Mucosa of gallbladder (tissue), 1 donor: Measurements from ENCODE around the gene POTEF. TPM values are rescaled to one million over a fixed set of nuclear protein-coding genes. Genes with fewer than 3 reads are reported as not detected.
"Not testable (repeated sequence)": the region's sequence is repeated elsewhere in the genome, so short reads cannot be mapped to it uniquely, and the experiment has no call there.

Source experiments
- DNase-seq: peaks from one replicate; pipeline ENCODE4 v3.0.0-alpha.2; 2020; ENCODE audit warnings: low spot score
- total RNA-seq: library from RNA; stranded (reverse); gene quantifications from one replicate; pipeline ENCODE4 v1.2.1, GENCODE V29; 2021
- donor health status: DM: no; HTN: no; CAD: no.

POTEF gene
- total RNA-seq, 1 donor from 2014 or later = not detected

DNA sequence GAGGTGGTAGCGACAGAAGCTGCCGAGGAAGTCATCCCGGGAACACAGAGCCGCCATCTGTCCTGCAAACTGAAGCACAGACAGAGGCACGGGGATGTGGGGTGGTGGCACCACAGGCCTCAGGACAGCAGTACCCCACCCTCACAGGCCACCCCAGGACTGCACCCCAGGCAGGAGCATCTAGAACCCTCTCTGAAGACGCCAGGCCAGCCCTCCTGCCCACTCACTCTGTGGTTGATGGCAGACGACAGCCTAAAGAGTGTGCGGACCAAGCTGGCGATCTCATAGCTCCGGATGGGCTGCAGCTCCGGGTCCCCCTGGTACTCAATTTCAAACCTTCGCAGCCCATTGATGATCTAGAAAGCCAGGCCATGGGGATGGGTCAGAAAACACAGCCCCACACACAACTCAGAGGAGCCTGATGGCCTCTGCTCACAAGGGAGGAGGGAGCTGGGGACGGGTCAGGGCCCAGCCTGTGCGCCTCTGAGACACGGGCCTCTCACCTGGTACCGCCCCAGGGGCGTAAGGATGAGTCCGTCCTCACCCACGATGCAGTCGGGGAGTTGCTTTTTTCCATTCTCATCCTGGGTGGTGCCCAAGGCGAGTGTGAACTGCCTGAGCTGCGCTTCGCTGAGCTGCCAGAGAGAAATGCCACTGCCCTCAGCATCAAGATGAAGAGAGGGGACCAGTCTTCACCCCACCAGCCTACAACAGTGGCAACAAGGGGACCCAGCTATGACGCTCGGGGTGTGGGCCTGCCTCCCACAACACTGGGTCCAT is 24.0 kb upstream of the POTEF start:
- no peak for DNase-seq

DNA sequence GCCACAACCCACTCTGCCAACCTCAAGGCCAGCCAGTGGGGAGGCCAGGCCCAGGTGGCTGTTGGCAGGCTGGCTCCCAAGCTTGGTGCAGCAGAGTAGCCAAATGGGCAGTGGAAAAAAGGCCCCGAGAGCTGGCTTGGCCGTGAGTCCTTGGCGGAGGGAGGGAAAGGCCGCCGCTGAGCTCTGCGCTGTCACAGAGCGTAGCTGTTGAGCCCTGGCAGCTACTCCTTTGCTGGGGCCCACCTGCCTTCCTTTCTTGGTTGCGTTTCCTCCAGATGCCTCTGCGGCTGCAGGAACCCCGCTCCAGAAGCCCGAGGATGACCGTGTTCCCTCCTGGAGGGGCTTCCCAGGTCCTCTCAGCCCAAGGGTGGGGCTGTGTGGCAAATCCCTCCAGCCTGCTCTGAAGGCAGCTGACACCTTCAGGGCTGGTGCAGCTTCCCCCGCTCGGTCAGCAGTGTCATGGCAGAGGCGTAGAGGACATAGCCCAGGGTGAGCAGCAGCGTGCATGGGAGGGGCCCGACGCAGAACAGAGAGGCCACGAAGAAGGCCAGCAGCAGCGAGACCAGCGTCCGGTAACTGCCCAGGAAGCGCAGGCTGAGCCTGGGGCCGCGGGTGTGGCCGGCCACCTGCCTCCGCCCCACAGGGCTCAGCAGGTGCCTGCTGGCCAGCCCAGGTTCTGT is 23.3 kb upstream of the POTEF start:
- DNase-seq = not testable (repeated sequence)

DNA sequence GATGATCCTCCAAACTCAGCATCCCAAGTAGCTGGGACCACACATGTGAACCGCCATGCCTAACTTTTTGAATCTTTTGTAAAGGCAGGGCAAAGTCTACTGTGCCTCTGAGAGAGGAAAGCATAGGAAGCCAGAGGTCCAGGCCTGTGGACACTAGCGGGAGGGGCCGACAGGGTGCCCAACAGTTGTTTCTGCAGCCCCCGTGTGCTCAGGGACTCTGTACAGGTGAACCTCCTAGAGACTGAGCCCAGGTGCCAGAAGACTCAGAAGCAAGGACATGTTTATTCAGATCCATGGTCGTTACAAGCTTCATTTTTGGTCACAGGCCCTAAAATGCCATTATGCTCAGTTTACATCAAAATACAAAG is 22.1 kb upstream of the POTEF start:
- DNase-seq = not testable (repeated sequence)

DNA sequence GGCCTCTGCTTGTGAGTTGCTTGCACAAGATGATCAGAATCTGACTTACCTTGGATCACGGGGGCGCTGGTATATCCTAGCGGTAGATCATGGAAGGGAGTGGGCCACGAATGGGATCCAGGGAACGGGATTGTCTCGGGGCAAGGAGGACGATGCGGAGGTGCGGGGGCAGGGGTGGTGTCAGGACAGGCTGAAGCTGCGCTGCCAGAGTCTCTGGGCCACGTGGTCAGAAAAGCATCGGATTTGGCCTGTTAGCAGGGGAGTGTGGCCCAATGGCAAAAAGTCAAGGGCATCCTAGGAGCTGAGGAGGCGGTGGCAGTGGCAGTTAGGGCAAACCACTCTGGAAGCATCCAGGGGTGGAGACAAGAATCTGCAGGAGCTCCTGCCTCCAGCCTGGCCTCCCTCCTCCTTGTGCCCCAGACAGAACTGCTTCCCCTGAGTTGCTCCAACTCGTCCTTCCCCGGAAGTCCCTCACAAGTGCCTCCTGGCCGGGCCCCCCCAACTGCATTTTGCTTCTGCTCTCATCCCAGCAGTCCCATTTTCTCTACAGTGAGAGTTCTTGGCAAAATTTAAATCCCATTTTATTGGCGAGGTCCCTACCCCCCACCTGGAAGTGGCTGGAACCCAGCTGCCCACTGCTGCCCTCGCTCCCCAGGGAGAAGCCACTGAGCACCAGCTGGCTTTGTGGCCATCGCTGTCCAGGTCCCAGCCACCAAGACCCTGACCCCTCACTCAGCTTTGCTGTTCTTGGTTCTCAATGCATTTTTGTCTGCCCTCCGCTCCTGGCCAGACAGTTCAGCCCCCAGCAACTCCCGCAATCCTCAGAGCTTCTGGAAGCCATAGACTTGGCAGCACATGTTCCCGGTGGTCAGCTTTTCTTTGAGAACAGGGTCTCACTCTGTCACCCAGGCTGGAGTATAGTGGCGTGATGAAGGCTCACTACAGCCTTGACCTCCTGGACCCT is 21.4 kb upstream of the POTEF start:
- no peak for DNase-seq

DNA sequence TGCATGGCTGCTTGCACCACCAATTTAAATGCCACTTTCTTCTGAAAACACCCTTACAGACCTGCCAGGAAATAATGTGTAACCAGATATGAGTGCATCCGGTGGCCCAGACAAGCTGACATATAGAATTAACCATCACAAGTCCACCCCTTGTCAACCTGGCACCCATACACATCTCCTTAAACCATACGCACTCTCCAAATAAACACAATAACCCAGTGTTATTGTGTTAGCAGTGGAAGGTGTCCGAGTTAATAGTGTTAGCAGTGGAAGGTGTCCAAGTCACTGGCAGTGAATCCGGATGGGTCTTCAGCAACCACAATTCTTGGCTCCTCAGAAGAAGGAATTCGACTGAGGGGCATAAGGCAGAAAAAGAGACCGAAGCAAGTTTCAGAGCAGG is 19.5 kb upstream of the POTEF start:
- not testable (repeated sequence) for DNase-seq

DNA sequence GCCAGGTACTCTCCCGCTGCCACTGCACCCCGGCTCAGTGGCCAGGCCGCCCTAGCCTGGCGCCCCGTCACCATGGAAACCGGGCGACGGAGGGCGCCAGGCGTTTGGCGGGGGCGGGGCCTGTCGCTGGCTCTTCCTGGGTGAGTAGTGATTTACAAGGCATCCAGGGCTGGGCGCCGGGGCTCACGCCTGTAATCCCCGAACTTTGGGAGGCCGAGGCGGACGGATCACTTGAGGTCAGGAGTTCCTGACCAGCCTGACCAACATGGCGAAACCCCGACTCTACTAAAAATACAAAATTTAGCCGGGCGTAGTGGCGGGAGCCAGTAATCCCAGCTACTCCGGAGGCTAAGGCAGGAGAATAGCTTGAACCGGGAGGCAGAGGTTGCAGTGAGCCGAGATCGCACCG is 16.0 kb upstream of the POTEF start, which contains the start of gene CCDC74B:
Gene CCDC74B, minus strand, starts transcription at position 107 of the 409 bp plus-strand sequence. CDS start 116 bp downstream, outside the sequence.
- DNase-seq = peak; percentile 21

DNA sequence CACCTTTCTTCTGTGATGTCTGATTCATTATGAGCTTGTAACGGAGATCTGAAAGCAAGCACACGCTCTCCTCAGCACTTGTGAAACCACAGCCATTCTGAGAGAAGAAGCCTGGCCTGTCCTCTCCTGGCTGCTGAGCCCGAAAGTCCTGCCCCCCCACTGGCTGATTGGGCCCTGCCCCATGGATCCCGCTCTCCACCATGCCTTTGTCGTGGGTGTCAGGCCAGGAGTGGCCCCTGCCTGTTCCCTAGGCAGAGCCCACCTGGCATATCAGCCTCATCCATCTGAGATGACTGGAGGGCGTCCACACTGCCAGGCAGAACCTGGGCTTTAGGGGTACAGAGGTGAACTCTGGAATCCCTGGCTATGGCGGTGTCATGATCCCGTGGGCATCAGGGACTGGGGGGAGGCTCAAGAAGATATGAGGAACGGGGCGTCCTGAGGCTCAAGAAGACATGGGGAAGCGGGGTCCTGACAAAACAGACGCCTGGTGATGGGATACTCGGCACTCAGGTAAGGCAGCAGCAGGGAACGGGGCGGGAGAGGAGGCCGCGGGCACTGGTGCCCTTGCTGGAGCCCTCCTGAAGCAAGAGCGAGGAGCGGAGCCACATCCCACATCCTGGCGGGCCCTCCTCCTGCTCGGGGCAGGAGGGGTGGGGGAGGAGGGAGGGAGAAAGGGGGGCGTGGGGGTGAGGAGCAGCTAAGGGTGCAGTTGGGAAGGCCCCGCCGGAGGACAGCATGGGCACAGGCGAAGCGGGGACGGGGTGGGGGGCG is 14.4 kb upstream of the POTEF start:
- DNase-seq = not testable (repeated sequence)

DNA sequence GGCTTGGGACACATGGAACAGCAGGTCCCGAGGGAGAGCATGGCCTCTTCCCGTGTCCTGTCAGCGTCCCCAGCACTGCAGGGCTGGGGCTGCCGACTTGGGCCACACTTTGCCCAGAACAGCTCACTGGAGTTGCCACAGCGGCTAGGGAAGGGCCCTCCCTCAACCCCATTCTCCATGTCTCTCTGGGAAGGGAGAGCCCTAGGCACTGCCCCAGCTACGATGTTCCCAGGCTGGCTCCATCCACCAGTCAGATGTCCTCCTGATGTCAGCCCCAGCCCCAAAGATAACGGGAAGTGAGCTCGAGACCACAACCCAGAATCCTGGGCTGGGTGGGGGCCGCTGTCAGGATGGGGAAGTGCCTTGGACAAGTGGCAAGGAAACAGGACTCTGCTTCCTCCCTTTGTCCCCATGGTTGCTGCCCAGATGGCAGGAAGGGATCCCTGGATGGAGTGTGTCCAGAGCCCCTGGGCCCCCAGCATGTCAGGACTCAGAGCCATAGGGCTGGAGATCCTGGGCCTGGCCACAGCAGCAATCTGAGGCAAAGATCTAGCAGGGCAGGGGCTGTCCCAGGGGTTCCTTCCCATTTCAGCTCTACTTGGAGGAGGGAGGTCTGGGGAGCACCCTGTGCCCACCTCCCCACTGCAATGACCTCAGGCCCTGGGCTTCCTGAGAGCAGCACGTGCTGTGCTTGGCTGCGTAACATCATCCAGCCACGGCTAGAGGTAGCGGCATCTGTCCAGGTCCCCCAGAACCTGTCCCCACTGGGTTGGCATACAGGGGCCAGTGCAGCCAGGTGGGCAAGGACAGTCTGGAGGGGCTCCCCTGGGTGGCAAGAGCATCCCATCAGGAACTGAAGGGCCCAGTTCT is 13.6 kb upstream of the POTEF start:
- DNase-seq = not testable (repeated sequence)

DNA sequence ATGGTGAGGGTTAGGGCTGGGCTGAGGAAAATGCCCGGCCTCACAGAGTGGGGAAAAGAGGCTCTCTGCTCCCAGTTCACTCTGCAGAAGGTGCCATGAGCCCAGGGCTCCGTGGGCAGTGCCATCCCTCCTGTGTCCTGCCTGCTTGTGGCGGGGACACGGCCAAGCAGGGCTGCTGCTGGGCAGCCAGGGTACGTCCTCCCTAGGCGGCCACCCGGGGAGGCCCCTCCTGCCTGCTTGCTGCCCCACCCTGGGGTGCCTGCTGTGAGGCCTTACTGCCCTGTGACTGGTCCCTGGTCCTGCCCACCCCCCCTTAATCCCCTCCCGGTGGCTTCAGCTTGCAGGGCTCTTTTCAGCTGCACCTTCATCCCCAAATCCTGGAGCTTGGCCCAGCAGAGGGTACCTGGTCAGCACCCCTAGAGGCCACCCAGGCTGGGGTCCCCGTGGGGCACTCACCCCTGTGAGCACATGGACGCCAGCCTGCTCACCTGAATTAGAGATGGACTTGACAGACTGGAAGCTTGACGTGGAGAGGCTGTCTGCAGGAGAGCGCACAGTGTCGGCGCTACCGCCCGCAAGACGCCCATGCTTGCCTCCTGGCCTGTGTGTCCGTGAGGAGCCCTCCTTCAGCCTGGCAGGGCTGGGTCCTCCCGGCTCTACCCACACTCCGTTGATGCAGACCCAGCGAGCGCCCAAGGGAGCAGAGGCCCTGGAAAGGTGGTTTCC is 12.8 kb upstream of the POTEF start:
- DNase-seq = not testable (repeated sequence)

DNA sequence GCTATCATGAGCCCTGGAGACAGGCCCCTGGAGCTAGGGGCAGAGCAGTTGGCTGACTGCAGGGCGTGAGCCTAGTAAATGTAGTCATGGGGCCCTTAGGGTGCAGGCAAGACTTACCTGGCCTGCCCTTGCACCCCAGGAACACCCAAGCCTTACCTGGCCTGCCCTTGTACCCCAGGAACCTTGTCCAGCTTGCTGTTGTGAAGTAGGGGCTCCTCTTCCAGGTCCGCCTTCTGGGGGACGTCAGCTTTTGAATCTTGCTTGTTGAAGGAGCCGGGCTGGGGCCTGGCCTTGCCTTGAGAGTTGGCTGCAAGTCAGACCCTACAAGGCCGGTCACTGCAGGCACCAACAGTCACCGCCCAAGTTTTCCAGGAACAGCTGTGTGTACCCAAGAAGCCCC is 12.0 kb upstream of the POTEF start:
- not testable (repeated sequence) for DNase-seq

DNA sequence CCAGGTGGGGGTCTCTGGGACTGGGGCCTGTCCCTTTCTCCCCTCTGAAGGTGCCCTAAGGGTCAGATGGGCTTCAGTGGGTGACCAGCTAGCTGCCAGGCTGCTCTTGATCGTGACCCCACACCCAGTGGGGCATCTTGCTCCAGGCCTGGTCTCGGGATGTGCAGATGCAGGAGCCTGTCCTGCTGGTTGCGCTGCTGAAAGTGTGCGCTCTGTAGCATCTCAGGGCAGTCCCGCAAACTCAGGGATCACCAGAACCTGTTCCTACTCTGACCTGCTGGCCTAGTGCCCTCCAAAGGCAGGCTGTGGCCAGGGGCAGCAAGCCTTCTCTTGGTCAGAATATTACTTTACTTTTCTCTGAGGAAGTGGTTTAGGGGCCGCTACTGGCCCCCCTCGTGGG is 11.5 kb upstream of the POTEF start:
- not testable (repeated sequence) for DNase-seq

DNA sequence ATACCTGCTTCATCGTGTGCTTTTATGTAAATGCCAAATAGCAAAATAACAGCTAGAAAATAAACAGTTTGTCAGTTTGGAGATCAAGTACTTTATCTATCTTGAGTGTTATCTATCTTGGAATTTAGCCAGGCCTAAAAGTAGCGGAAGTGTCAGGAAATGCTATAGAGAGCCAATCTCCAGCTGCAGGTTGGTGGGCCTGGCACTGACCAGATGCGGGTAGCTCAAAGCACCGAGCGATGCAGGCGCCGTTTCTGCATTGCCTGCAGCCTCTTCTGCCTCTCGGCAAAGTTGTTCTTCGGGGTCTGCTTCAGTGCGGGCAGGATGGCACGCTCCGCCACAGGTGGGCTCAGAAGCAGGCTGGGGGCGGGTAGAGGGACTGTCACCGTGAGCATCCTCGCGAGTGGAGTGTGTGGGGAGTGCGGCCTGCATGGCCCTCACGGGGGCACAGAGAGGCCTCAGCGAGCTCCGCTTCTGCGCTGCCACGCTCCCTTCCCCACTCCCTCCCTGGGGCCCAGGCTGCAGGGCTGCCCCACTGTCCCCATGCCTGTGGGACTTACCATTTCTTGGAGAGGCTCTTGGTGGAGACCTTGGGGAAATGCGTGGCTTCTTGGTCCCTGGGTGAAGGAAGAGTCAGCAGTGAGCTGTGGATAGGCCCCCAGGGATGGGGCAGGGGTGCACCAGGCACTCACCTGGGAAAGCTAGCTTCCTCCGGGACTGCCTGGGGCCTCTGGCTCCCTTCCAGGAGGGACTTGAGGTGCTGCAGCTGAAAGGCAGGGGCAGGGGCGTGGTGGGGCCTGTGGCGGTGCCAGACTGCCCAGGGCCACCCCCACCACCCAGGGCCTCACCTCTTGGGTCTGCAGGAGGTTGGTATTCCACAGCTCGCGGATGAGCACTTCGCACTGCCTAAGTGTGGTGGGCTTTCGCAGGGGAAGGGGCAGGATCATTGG is 10.6 kb upstream of the POTEF start:
- not testable (repeated sequence) for DNase-seq

DNA sequence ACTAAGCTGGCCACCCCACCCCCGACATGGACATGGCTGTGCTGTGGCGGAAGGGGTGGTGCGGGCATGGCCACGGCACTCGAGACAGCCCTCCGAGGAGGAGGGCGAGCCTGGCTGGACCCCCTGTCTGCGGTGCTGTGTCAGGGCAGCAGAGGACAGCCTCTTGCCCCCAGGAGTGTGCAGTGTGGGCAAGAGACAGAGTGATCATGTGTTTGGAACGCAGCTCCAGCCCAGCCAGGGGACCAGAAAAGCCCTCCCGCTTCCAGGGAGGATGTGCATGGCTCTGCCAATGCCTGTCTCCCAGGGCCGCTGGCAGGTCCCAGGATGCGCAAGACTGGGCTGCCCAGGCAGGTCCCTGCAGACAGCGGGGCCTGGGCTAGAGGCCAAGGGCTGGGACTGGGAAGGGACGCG is 9.8 kb upstream of the POTEF start:
- DNase-seq = not testable (repeated sequence)

DNA sequence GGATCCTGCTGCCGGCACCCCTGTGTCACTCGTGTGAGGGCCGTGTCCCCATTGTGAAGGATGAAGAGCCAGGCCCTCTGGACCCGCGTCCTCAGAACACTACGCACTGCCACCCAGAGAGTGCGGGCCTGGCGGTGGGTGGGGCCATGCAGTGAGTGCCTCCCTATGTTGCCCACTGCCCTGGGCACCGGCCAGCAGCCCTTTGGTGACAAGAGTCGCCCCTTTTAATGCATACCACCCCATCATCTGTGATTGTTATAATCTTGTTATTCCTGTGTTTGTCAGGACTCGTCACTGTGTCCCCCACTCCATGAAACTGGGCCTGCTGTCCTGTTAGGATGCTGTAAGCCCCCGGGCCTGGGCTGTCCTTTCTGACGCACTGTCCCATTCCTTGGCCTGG is 9.3 kb upstream of the POTEF start:
- DNase-seq = not testable (repeated sequence)

DNA sequence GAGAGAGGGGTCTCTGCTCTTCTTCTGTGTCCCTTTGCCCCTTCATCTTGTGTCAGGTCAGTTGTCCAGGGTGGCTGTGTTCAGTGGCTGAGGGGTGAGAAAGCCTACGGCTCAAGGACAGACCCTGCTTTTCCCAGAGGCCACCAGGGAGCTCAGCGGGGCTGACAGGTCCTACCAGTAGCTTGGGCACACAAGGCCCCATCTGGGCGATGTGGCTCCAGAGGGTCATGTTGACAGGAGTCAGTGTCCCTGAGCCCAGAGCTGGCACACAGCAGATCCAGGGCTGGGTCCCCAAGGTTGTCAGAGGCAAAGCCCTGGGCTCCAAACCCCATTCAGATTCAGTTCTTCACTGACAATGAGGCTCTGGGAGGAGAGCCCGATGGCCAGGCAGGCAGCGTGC is 8.1 kb upstream of the POTEF start:
- DNase-seq = not testable (repeated sequence)

DNA sequence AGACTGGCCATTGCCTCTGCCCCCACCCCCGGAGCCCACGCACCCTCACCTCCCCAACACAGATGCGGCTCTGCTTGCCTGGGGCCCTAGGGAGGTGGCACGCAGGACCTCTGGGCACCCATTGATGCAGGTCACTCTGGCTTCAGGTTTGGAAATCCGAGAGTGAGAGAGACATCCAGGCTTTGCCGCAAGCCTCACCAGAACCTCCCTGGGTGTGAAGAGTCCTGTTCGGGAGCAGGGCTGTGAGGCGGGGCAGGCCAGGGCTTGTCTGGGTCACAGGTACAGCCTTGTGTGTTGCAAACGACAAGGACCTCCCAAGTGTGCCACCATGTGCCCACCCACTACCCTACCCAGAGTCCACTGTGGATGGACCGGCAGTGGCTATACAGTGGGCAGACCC is 7.5 kb upstream of the POTEF start:
- not testable (repeated sequence) for DNase-seq

DNA sequence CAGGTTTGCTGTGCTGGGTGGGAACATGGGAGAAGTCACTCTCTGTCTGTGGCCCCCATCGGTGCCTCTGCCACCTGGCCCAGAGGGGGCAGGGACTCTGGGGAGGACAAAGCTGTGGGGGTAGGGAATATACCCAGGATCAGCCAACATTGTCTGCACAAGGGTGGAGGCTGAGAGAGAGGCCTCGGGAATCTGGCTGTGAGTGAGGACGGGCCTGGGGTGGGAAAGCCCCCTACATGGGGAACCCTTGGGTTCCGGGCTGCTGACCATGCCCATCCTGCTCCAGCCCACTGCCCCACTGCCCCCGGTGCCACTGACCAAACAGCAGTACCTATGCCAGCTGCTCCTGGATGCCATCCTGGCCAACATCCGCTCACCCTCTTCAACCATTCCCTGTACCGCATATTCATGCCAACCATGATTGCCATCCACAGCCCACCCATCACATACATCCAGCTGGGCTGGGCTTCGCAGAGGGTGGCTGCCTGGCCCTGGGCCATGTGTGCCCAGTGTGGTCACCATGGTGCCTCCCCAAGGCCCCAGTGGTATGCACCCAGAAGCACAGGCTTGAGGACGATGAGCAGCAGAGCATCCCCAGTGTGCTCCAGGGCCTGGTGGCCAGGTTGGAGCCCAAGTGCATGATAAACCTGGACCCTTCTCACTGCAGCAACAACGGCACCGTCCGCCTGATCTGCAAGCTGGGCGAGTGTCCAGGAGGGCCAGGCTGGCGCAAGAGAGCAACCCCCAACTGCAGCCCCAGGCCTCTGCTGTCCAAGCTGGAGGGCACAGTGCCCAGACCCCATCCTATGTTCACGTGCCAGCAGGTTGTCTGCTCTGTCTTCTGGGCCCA is 6.9 kb upstream of the POTEF start:
- DNase-seq = no peak
